Measurements from ENCODE around the gene RANGRF.

GRCh38 chr17:8277317-8277716 lies 11.2 kb upstream of the RANGRF start:
- TF ChIP-seq CTCF (IDR thresholded peaks at IDR 0.05) (no peak), POLR2A (IDR thresholded peaks at IDR 0.05) (no peak)

Data from lower leg skin (tissue), 3 donors.